Measurements from ENCODE around the gene NEURL4.

GRCh38 chr17:7312432-7313087 lies 16.6 kb downstream of the NEURL4 start:
- TF ChIP-seq CTCF (IDR thresholded peaks at IDR 0.05; ENCODE audit: low read depth, low read length, poor library complexity, severe bottlenecking) (no peak), EZH2phosphoT487 (IDR thresholded peaks at IDR 0.05; ENCODE audit: borderline replicate concordance, low read length) (no peak)
